Measurements from ENCODE around the gene KIAA0930. TPM values are rescaled to one million over a fixed set of nuclear protein-coding genes. Genes with fewer than 3 reads are reported as not detected.

KIAA0930 gene
- total RNA-seq, 1 donor = 43.4 TPM

- H3K4me1 ChIP-seq (ENCODE audit: insufficient read depth, low read length) = peaks cover 9% of the 10 kb centered on the region
- H4K20me1 ChIP-seq (ENCODE audit: insufficient read depth, low read length) = peaks cover 11% of the 10 kb centered on the region
- TF ChIP-seq CTCF (IDR thresholded peaks at IDR 0.05; ENCODE audit: extremely low read depth, low read depth, low read length) = no peak
- H3K9me3 ChIP-seq (ENCODE audit: low read depth, low read length) = no peaks in the 10 kb centered on the region
- no peak overlapping the region for H2AFZ ChIP-seq (ENCODE audit: low read length)
- H3K4me3 ChIP-seq (ENCODE audit: insufficient read depth, low read length) = no peak overlapping the region
- no peak overlapping the region for H3K27ac ChIP-seq (ENCODE audit: low read depth, low read length)
- H3K27me3 ChIP-seq (ENCODE audit: insufficient read depth, low read length) = no peaks in the 10 kb centered on the region
- no peaks in the 10 kb centered on the region for H3K36me3 ChIP-seq (ENCODE audit: insufficient read depth, low read length)
- peak; percentile 51 for DNase-seq (ENCODE audit: insufficient read length, low spot score, missing footprints)
- H3K79me2 ChIP-seq (ENCODE audit: insufficient read depth, low read length) = peaks cover 50% of the 10 kb centered on the region
- H3K4me2 ChIP-seq (ENCODE audit: insufficient read depth, low read length) = no peak overlapping the region
Observed at GRCh38 chr22:45223304-45224117, 17.2 kb downstream of the KIAA0930 start.

- TF ChIP-seq CTCF (IDR thresholded peaks at IDR 0.05; ENCODE audit: extremely low read depth, low read depth, low read length) = no peak
- no peak overlapping the region for H3K4me2 ChIP-seq (ENCODE audit: insufficient read depth, low read length)
- H3K4me1 ChIP-seq (ENCODE audit: insufficient read depth, low read length) = peaks cover 2% of the 10 kb centered on the region
- peaks cover 27% of the 10 kb centered on the region for H4K20me1 ChIP-seq (ENCODE audit: insufficient read depth, low read length)
- no peaks in the 10 kb centered on the region for H3K36me3 ChIP-seq (ENCODE audit: insufficient read depth, low read length)
- no peaks in the 10 kb centered on the region for H3K9me3 ChIP-seq (ENCODE audit: low read depth, low read length)
- no peak for DNase-seq (ENCODE audit: insufficient read length, low spot score, missing footprints)
- H2AFZ ChIP-seq (ENCODE audit: low read length) = no peak overlapping the region
- no peak overlapping the region for H3K27ac ChIP-seq (ENCODE audit: low read depth, low read length)
- H3K79me2 ChIP-seq (ENCODE audit: insufficient read depth, low read length) = peaks cover 64% of the 10 kb centered on the region
- no peak overlapping the region for H3K4me3 ChIP-seq (ENCODE audit: insufficient read depth, low read length)
- H3K27me3 ChIP-seq (ENCODE audit: insufficient read depth, low read length) = no peaks in the 10 kb centered on the region
Observed at GRCh38 chr22:45221201-45221600, 19.5 kb downstream of the KIAA0930 start.

DNA sequence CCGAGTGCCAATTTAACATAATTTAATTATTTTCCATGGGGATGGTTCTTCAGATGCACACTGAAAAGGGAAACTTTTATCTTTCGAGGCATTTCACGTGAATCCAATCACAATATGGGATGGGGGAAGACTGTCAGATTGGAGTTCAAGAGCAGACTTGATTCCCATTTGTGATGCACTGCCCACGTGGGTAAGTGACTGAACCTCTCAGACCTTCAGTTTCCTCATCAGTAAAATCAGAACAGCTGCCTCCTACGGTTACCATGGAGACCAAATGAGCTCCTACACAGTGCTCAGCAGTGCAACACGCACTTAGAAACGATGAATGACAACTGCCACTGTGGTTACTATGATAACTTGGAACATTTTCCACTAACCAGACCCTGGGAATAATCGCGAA, 21.7 kb downstream of the KIAA0930 start:
- Histone ChIP-seq H3K27me3 (ENCODE audit: insufficient read depth, low read length) (no peaks in the 10 kb centered on the region), H3K36me3 (ENCODE audit: insufficient read depth, low read length) (no peaks in the 10 kb centered on the region), H4K20me1 (ENCODE audit: insufficient read depth, low read length) (peaks cover 31% of the 10 kb centered on the region), H2AFZ (ENCODE audit: low read length) (no peak overlapping the region), H3K9me3 (ENCODE audit: low read depth, low read length) (no peaks in the 10 kb centered on the region), H3K4me2 (ENCODE audit: insufficient read depth, low read length) (no peak overlapping the region), H3K79me2 (ENCODE audit: insufficient read depth, low read length) (peaks cover 54% of the 10 kb centered on the region), H3K4me3 (ENCODE audit: insufficient read depth, low read length) (no peak overlapping the region), H3K27ac (ENCODE audit: low read depth, low read length) (no peak overlapping the region), H3K4me1 (ENCODE audit: insufficient read depth, low read length) (no peaks in the 10 kb centered on the region)
- DNase-seq (ENCODE audit: insufficient read length, low spot score, missing footprints) = peak; percentile 63
- TF ChIP-seq CTCF (IDR thresholded peaks at IDR 0.05; ENCODE audit: extremely low read depth, low read depth, low read length) = no peak

DNA sequence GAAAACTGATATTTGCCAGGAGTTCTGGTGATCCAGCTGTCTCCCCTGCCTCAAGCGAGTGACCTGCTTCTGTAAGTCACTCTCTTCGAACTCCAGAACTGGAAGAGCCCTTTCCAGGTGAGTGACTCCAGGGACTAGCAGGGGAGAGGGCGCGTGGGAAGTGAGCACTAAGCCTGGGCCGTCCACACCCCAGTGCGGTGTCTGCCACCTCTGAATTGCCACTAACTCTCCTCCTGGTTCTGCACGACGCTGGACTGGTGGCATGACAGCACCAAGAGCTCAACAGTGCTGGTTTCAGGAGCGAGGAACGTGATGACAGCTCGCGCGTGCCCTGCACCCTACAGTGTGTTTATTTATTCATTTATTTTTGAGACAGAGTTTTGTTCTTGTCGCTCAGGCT, 22.9 kb downstream of the KIAA0930 start:
- H3K27ac ChIP-seq (ENCODE audit: low read depth, low read length) = no peak overlapping the region
- H4K20me1 ChIP-seq (ENCODE audit: insufficient read depth, low read length) = peaks cover 26% of the 10 kb centered on the region
- H3K79me2 ChIP-seq (ENCODE audit: insufficient read depth, low read length) = peaks cover 45% of the 10 kb centered on the region

More for the DNA sequence above, 22.9 kb downstream of the KIAA0930 start:
- no peaks in the 10 kb centered on the region for H3K36me3 ChIP-seq (ENCODE audit: insufficient read depth, low read length)
- peaks cover 5% of the 10 kb centered on the region for H3K4me1 ChIP-seq (ENCODE audit: insufficient read depth, low read length)
- no peak for DNase-seq (ENCODE audit: insufficient read length, low spot score, missing footprints)
- TF ChIP-seq CTCF (IDR thresholded peaks at IDR 0.05; ENCODE audit: extremely low read depth, low read depth, low read length) = no peak
- no peak overlapping the region for H3K4me3 ChIP-seq (ENCODE audit: insufficient read depth, low read length)
- H3K4me2 ChIP-seq (ENCODE audit: insufficient read depth, low read length) = no peak overlapping the region
- H2AFZ ChIP-seq (ENCODE audit: low read length) = no peak overlapping the region
- H3K27me3 ChIP-seq (ENCODE audit: insufficient read depth, low read length) = no peaks in the 10 kb centered on the region
- no peaks in the 10 kb centered on the region for H3K9me3 ChIP-seq (ENCODE audit: low read depth, low read length)

All from osteoblast (primary cell).